HG02884 (cell line): ENCODE data around the gene WDSUB1.
A peak's percentile ranks its signal among the peaks of the same experiment; 100 is the strongest.

Experiments used
- ATAC-seq: cut with Tn5 transposase; IDR thresholded peaks from one replicate; pipeline ENCODE4 v1.9.1; 2021; ENCODE audit warnings: mild to moderate bottlenecking, moderate library complexity; ENCODE audit not compliant: unreplicated experiment

The WDSUB1 gene

GRCh38 chr2:159285929-159286708 lies at the start of gene WDSUB1:
Gene WDSUB1, minus strand, starts transcription at chr2:159286703. Its CDS starts 3,634 bp downstream, at chr2:159283069.
- ATAC-seq, result peak; percentile 31

DNA sequence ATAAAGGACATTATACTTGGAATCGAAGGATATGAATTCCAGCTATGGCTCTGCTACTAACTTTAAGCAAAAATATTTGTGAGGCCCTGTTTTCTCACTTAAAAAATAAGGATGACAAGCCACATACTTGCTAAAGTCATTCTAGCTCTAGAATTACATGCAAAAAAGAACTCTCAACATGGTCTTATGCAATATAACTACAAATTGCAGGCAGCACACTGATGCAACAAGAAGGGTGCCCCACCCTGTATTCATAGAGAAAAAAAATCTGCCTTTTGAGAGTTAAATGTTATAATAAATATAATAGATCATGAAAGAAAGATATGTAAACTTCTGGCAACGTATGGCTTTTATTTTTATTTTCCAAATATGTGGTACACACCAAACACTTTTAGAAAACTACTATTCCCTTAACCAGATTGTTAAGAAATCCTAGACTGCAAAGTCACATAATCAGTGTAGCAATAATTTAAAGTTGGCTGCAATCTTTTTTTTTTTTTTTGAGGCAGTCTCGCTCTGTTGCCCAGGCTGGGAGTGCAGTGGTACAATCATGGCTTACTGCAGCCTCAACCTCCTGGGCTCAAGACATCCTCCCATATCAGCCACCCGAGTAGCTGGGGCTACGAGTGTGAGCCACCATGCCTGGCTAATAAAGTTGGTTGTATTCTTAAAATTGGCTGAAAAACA lies 40.2 kb upstream of the WDSUB1 start:
- ATAC-seq, result no peak

DNA sequence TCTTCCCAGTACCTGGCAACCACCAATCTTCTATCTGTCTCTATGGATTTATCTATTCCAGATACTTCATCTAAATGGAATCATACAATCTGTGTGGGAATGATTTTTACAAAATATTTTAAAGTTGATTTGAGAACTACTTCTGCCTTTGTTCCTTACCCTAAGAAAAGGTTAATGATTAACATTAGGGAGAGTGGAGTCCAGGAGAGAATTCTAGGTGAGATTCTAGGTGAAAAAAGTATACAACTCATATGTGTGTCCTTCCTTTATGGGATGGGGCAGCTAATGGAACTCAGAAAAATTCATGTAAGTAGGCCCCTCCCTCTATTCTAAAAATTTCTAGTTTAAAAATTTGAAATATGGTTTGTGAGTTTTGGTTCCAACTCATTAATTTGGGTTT lies 35.9 kb upstream of the WDSUB1 start:
- ATAC-seq, result no peak

- no peak for ATAC-seq
These were observed 31.0 kb upstream of the WDSUB1 start for GRCh38 chr2:159317392-159318088.

DNA sequence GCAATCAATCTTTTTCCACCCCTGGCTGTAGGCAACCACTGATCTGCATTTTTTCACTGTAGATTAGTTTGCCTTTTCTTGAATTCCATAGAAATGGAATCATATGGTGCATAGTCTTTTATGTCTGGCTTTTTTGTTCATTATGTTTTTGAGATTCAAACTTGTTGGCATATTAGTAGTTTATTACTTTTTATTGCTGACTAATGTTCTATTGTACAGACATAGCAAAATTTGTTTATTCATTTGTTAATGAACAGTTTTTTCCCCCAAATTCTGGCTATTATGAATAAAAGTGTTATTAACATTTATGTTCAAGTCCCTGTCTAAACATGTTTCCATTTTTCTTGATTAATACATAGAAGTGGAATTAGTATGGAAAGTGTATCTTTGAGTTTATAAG lies 21.4 kb upstream of the WDSUB1 start:
- no peak for ATAC-seq

- ATAC-seq, result no peak
These were observed 14.1 kb upstream of the WDSUB1 start for GRCh38 chr2:159300586-159300985.

DNA sequence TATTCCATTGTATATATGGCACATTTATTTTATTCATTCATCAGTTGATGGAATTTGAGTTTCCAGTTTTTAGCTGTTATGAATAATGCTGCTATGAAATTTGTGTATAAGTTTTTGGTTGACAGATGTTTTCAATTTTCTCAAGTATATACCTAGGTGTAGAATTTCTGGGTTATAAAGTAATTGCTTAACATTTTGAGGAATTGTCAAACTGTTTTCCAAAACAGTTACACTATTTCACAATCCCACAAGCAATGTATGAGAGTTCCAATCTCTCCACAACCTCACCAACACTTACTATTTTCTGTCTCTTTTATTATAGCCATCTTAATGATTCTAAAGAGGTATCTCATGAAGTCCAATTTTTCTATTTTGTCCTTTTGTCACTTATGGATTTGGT lies 12.5 kb upstream of the WDSUB1 start:
- ATAC-seq, result no peak

DNA sequence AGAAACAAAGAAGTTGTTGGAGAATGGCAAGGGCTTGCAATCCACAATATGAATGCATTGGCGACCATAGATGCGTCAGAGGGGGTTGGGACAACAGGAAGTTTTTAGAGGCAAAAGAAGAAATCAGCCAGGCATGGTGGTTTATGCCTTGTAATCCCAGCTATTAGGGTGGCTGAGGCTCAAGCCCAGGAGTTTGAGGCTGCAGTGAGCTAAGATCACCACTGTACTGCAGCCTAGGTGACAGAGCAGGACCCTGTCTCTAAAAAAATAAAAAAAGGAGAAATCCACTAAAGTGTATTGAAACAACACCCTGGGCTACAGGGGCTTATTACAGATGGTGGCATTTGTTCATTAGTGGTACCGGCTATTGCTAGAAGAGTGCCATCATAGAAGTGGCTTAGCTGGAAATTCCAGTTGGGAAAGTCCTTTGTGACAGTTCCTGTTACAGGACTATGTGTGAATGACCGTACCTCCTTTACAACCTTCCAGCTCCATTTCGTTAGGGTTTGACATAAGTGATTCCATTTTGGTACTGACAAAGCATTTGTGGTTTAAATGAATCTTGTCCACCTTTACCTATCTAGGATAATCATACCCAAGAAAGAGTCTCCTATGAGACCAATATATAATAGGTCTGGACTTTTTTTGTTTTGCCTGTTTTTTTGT lies 10.7 kb upstream of the WDSUB1 start:
- no peak for ATAC-seq

DNA sequence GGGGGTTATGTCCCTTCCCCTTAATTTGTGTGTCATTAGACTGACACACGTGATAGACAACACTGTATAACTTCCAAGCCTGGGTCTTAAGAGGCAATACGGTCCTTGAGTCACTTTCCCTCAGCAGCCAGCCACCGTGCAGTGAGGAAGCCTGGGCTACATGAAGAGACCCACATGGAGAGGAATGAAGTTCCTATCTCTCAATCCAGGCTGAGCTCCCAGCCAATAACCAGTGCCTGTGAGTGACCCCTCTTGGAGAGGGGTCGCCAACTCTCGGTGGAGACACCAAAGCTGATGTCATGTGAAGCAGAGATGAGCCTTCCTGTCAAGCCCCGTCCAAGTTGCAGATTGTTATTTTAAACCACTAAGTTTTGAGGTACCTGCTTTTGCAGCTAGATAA lies 5.7 kb upstream of the WDSUB1 start:
- ATAC-seq, result no peak

DNA sequence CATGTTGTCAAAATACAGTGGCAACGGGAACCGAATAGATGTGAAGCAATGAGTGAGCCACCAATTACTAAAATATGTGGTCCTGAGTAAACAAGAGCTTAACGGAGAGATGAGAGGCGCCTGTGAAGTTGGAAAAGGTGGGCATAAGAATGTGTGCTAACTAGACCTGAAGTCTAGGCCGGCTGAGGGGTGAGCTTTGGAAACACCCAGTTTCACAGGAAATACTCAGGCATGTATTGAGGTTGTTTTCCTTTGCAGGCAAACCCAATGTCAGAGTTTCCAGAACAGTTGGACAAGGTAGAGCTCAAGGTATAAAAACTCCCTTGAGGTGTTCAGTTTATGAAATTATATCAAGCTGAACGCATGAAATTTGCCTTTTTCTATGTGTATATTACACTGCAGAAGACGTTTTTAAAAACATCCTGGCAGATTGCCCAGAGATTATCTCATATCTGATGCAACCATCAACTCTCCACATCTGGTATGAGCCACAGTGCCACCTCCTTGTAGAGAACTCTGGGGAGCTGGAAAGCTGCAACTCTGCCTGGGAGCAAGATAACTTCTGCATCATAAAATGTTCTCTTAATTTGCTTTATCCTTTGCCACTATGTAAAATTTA lies 3.9 kb upstream of the WDSUB1 start:
- no peak for ATAC-seq

DNA sequence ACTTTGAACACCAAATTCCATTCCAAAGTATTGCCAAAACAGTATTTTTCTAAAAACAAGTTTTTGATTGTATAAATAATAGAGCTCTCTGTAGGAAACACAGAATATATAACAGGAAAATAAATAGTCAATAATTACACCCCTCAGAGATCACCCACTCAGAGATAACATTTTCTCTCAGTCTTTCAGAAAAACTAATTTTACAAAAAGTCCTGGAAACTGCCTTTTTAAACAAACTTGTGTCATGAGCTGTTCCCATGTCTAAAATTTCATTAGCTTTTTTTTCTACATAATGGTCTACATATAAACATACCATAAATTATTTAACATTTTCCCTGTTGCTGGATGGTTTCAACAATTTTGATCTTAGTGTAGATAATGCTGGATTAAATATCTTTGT lies 1.2 kb upstream of the WDSUB1 start:
- no peak for ATAC-seq

- peak; percentile 85 for ATAC-seq
These were observed 372 bp upstream of the WDSUB1 start for GRCh38 chr2:159286709-159287441.

DNA sequence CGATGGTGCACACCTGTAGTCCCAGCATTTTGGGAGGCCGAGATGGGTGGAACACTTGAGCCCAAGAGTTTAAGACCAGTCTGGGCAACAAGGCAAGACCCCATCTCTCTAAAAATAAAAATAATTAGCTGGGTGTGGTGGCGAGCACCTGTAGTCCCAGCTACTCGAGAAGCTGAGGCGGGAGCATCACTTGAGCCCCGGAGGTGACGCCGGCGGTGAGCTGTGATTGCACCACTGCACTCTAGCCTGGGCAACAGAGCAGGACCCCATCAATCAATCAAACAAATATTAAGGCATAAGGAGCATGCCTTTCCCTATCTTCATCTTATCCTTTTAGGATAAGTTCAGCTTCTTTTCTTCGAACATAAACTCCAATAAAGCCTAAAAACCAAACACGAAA lies 1.1 kb downstream of the WDSUB1 start:
- no peak for ATAC-seq

GRCh38 chr2:159283529-159283928 lies 3.0 kb downstream of the WDSUB1 start:
- no peak for ATAC-seq

GRCh38 chr2:159281002-159281401 lies 5.5 kb downstream of the WDSUB1 start:
- no peak for ATAC-seq

- ATAC-seq, result no peak
These were observed 6.8 kb downstream of the WDSUB1 start for GRCh38 chr2:159279700-159280099.

GRCh38 chr2:159275111-159275510 lies 11.4 kb downstream of the WDSUB1 start:
- ATAC-seq, result no peak

DNA sequence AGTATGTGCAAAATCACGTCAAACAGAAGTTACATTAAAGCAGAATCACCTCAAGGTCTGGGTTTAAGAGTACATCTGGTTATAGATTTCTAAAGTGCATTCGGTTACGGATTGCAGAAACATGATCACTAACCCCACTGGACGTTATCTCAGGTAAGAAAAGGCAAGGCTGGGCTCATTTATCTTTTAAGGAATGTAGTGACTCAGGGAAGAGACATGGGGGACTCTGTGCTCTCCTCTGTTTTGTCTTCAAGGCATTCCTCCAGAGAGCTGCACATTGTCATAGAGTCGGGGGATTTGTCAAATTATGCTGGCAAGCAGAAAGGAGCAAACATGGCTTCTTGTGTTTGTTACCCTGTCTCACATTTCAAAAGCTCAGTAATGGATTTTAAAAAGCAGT lies 14.3 kb downstream of the WDSUB1 start:
- no peak for ATAC-seq

- ATAC-seq, result no peak
These were observed 15.6 kb downstream of the WDSUB1 start for GRCh38 chr2:159270744-159271379.

DNA sequence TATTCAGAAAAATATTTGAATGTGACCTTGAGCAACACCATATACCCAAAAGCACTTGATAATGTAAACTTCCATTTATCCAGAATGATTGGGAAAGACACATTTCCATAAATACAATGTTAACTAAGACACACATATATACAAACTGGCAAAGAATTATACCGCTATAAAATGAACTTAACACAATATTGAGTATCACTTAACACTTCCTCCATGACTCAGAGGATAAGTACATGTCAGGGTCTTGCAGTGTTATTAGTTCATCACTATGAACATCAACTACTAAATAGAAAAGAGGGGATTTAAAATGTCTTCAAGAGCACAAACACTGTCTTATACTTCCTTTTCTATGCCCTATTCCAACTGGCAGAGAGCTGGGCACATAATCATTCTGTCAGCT lies 18.6 kb downstream of the WDSUB1 start:
- ATAC-seq, result no peak
